ENCODE data around the gene ANHX.

DNA sequence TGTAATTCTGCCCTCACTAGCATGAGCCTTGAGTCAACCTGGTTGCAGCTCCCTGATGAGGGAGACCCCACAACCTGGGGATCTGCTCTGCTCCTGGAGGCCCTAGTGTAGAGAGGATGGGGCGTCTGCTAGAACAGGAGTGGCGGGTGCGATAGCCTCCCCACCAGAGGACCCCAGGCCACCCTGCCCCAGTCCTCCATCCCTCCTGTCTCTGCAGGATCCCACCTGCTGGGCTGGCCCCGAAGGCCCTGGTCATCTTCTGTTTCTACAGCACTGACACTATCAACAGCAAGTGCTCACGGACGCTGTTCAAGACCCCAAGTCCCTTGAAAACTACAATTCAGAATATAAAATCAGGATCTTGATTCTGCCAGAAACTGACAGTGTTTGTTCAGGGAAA lies 15.2 kb downstream of the ANHX start:
- TF ChIP-seq, protein P1, sequence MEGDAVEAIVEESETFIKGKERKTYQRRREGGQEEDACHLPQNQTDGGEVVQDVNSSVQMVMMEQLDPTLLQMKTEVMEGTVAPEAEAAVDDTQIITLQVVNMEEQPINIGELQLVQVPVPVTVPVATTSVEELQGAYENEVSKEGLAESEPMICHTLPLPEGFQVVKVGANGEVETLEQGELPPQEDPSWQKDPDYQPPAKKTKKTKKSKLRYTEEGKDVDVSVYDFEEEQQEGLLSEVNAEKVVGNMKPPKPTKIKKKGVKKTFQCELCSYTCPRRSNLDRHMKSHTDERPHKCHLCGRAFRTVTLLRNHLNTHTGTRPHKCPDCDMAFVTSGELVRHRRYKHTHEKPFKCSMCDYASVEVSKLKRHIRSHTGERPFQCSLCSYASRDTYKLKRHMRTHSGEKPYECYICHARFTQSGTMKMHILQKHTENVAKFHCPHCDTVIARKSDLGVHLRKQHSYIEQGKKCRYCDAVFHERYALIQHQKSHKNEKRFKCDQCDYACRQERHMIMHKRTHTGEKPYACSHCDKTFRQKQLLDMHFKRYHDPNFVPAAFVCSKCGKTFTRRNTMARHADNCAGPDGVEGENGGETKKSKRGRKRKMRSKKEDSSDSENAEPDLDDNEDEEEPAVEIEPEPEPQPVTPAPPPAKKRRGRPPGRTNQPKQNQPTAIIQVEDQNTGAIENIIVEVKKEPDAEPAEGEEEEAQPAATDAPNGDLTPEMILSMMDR (conservative IDR thresholded peaks at IDR 0.05; ENCODE audit: low read depth, low read length) = no peak
- TF ChIP-seq EZH2 (IDR thresholded peaks at IDR 0.05; ENCODE audit: borderline replicate concordance, low read depth, low read length, poor library complexity, severe bottlenecking) = no peak
